GM19193 (cell line): ENCODE data around the gene MYOM3.

Experiments
- POLR2A ChIP-seq: IDR thresholded peaks from 4 replicates; pipeline ENCODE4 v1.6.1; 2011; ENCODE audit not compliant: insufficient read depth, insufficient read length; ENCODE audit errors: extremely low read depth

The MYOM3 gene

DNA sequence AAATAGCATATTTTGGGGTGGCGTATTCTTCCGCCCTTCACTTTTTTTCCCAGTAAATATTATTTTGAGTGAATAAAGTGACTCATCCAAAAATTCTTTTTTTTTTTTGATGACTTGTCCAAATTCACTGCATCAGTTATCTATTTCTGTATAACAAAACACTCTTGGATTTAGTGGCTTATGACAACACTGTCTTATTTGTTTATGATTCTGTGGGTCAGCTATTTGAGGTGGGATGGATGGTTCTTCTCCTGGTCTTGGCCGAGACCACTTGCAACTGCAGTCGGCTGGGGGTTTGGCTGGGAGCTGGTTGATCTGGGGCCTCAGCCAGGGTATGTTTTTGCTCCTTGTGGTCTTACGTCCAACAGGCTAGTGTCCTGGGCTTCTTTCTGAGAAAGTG, 91.9 kb downstream of the MYOM3 start:
- no peak for TF ChIP-seq POLR2A

- no peak for TF ChIP-seq POLR2A
Measured at GRCh38 chr1:24018611-24019580, 93.0 kb downstream of the MYOM3 start.

DNA sequence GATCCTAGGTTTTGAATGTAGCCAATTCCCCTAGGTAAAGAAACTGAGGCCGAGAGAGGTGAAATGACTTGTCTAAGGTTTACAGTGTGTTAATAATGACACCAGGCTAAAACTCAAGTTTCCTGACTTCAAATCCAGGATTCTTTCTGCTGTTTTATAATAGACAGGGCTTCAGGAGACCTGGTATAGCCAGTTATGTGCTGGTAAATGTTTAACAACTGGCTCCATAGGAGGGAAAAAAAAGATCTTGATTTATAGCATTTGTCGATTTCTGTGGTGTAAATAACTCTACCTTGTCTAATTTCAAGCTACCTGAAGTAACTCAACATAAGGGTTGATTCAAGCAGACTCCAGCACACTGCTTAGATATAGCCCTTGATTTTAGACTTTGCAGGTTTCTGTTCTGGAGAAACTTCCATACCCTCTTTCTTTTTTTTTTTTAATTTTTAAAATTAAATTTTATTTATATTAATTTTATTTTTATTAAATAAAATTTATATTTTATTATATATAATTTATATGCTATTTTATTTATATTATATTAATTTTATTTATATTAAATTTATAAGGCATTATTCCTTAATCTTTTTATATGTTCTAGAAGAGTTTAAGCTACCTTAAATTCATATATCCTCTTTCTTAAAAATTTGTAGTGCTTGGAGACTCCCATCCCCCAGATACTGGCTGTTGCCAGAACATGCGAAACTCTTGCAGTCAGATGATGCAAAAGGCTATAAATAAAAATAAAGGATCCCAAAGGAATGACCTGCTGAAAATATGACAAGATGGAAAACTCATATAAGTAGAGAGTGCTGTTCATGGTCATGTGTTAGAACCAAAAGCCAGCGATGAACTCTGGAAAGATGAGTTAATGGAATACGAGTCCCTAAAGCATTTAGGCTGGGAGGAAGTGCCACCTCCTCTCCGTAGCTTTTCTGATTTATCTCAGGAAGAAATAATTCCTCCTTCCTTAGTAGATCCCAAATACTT, 96.4 kb downstream of the MYOM3 start:
- TF ChIP-seq POLR2A: no peak

- no peak for TF ChIP-seq POLR2A
Measured at GRCh38 chr1:24010650-24011049, 101.3 kb downstream of the MYOM3 start.

- no peak for TF ChIP-seq POLR2A
Measured at GRCh38 chr1:24009406-24009805, 102.5 kb downstream of the MYOM3 start.

DNA sequence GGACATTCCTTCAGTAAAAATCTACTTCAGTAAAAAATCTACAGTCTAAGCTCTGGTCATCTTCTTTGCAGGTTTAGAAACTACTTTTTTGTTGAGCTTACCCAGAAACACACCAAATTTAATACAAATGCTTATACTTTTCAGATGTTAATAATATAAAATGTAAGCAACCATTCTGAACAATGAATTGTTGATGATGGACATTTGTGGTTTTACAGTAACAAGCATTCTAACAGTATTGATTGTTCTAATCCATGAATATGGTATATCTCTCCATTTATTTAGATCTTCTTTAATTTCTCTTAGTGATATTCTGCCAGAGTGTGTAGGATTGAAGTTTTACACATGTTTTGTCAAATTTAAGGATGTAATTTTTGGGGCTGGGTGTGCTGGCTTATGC, 104.9 kb downstream of the MYOM3 start:
- no peak for TF ChIP-seq POLR2A
